ENCODE results near the gene WBP2.
A peak's percentile ranks its signal among the peaks of the same experiment; 100 is the strongest.

GRCh38 chr17:75895370-75896155, 40.4 kb upstream of the WBP2 start:
- TF ChIP-seq CTCF (IDR thresholded peaks at IDR 0.05) (peak in 1 of 3 donors; percentile 9), POLR2A (IDR thresholded peaks at IDR 0.05) (no peak)

All from breast epithelium (tissue), 3 donors.